GM21447 (cell line): ENCODE measurements around the gene CACFD1.
"Not testable (repeated sequence)": the region's sequence is repeated elsewhere in the genome, so short reads cannot be mapped to it uniquely, and the experiment has no call there.

Source experiments
- ATAC-seq: cut with Tn5 transposase; IDR thresholded peaks from one replicate; pipeline ENCODE4 v1.9.1; 2021; ENCODE audit not compliant: unreplicated experiment

The CACFD1 gene

DNA sequence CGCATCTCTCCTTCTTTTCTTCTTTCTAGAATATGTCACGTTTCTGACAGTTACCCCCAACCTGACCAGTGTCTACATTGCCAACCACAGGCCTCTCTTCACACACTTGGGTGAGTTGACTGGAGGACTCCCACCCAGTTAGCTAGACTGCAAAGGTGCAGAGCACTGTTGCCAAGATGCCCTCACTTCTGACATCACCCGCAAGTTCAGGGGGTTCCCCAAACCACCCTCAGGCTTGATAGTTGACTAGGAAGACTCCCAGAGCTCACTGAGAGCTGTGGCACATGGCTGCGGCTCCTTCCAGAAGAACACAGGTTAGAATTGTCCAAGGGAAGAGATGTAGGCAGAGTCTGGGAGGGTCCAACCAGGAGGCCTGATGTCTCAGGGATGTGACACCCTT lies 20.4 kb upstream of the CACFD1 start:
- no peak for ATAC-seq

DNA sequence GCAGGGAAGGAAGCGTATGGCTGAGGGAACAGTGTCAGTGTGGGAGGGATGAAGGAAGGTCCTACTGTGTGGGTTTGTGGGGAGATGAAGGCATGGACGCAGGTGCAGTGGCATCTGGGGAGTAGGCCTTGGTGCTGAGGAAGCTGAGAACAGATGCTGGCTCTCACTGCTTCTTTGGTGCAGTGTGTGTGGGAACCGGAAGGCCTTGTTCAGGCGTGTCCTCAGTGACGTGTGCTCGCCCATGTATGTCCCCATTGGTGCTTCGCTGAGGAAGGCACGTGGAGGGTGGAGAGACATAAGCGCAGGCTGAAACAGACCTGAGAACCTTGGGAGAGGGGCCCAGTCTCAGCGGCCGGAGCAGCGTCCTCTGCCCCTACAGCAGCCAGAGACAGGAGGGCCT lies 18.9 kb upstream of the CACFD1 start:
- no peak for ATAC-seq

DNA sequence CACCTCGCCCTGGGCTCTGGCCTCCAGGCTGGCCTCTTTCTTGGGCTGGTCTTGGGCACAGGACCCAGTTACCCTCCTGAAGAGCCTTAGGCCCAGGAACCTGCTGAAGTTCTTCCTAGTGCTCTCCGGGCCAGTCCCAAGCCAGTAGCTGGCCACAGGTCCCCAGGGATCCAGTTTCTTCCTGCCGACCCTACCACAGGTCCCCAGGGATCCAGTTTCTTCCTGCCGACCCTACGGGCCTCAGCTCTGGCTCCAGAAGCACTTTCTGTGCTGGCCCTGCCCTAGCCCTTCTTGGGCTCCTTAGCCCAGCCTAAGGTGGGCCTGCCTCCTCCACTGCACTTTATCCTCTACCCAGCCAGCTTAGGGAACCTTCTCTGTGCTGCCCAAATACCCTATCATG lies 18.2 kb upstream of the CACFD1 start:
- ATAC-seq, result no peak

DNA sequence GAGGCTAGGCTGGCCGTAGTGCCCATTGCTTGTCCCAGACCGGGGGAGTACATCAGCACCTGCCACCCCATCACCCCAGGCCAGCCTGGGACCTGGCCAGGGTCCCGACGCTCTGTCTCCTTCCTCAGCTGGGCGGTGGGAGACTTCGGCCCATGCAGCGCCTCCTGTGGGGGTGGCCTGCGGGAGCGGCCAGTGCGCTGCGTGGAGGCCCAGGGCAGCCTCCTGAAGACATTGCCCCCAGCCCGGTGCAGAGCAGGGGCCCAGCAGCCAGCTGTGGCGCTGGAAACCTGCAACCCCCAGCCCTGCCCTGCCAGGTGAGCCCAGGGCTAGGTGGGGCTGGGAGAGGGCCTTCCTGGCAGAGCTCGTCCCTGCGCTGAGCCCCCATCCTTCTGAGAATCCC lies 16.5 kb upstream of the CACFD1 start:
- no peak for ATAC-seq

DNA sequence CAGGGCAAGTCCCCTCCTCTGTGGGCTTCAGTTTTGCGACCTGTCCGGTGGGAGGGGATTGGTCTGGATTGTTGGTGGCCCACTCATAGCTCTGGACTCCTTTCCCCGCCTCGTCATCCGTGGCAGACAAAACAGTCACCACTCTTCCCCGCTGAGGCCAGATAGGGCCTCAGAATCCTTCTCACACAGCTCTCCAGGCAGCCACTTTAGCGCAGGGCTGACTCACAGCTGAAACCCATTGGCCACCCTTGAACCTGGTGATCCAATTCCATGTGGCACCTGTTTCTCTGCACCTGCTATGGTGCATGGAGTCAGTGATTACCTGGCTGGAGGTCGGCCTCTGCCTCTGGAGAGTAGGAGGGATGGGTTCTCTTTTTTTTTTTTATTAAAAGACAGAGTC lies 15.8 kb upstream of the CACFD1 start:
- ATAC-seq, result no peak

DNA sequence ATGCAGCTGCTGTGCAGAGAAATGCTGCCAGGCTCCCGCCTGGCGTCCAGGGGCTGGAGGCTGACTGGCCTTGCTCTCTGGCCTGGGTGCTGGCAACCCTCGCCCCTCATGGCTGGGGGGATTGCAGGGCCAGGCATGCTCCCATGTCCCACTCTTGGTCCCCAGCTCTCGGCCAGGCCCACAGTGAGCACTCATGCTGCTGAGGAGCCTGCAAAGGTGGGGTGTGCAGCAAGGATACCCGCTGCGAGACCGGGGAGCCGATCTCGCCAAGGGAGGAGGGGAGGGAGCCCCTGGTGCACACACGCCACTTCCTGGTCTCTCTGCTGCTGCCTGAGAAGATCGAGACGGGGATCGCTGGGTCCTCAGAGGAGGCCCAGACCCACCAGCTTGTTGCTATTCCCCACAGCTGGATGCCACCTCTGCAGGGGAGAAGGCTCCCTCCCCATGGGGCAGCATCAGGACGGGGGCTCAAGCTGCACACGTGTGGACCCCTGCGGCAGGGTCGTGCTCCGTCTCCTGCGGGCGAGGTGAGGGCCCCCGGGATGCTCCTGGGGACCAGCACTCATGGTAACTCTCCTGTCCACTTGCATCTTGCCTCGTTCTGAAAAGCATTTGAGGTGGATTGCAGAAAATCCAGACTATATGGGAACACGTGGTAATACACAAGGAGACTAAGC lies 14.3 kb upstream of the CACFD1 start:
- ATAC-seq, result no peak

DNA sequence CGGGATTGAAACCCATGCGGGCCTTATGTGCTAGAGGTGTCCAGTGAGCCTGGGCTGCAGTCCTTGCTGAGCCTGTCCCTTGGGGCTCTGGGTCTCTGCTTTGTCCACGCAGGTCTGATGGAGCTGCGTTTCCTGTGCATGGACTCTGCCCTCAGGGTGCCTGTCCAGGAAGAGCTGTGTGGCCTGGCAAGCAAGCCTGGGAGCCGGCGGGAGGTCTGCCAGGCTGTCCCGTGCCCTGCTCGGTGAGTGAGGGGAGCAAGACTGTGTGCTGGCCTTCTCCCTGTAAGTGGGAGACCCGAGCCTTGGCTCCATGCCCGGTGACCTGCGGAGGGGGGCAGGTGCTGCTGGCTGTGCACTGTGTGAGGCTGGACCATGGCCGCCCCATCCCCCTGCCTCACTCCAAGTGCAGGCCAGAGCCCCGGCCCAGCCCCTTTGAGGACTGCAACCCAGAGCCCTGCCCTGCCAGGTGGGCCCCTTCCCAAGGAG lies 11.2 kb upstream of the CACFD1 start:
- no peak for ATAC-seq

DNA sequence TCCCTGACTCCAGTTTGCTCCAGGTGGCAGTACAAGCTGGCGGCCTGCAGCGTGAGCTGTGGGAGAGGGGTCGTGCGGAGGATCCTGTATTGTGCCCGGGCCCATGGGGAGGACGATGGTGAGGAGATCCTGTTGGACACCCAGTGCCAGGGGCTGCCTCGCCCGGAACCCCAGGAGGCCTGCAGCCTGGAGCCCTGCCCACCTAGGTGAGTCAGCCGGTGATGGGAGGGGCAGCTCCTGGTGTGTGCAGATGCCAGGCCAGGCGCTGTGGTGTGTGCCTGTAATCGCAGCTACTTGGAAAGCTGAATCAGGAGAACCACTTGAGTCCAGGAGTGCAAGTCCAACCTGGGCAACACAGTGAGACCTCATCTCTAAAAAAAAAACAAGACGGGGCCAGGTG lies 10.0 kb upstream of the CACFD1 start:
- ATAC-seq, result no peak

DNA sequence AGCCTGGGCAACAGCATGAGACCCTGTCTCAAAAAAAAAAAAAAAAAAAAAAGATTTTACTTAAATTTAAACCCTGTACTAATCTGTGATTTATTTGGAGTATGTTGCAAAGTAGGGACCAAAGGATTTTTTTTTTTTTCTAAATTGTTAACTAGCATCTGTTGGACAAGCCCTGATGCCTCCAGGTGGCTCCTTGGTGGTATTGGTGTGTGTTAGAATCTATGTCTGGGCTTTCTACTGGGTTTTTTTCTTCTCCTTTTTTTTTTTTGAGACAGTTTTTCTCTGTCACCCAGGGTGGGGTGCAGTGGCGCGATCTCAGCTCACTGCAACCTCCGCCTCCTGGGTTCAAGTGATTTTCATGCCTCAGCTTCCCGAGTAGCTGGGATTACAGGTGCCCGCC lies 7.9 kb upstream of the CACFD1 start:
- not testable (repeated sequence) for ATAC-seq

DNA sequence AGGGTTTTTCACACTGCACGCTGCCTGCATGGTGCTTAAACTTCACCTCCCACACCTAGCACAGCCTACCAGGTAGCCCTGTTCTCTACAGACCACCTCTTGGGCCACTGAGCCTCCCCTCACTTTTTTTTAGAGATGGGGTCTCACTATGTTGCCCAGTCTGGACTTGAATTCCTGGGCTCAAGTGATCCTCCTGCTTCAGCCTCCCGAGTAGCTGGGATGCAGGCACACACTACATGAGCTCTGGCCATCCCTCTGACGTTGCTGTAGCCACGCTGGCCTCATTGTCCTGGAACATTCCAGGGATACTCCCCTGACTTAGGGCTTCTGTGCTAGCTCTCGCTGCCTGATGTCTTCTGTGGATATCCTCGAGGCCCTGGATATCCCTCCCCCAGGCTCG lies 7.2 kb upstream of the CACFD1 start:
- no peak for ATAC-seq

DNA sequence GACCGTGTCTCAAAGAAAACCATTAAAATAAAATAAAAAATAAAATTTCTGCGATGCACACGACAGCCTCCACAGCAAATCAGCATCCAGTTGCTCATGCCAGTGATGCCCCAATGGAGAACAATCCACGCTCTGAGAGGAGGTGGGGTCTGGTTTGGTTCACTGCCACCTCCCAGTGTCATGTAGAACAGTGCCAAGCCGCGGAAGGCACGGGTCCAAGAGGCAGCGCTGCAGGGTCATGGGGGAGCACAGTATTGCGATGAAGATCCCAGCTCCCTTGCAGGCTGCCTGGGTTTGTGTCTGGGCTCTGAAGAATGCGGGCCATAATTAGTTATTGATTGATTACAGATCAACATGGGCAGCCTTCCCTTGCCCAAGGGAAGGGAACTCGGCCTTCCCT lies 6.1 kb upstream of the CACFD1 start:
- ATAC-seq, result no peak

DNA sequence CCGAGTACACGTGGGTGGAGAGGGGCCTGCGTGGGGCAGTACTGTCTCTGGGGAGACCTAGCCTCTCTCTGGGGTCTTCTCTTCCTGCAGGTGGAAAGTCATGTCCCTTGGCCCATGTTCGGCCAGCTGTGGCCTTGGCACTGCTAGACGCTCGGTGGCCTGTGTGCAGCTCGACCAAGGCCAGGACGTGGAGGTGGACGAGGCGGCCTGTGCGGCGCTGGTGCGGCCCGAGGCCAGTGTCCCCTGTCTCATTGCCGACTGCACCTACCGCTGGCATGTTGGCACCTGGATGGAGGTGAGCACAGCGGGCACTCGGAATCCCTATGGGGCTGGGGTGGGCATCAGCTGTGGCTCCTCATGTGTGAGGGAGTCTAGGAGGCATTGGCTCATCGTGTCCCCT lies 5.5 kb upstream of the CACFD1 start:
- no peak for ATAC-seq

DNA sequence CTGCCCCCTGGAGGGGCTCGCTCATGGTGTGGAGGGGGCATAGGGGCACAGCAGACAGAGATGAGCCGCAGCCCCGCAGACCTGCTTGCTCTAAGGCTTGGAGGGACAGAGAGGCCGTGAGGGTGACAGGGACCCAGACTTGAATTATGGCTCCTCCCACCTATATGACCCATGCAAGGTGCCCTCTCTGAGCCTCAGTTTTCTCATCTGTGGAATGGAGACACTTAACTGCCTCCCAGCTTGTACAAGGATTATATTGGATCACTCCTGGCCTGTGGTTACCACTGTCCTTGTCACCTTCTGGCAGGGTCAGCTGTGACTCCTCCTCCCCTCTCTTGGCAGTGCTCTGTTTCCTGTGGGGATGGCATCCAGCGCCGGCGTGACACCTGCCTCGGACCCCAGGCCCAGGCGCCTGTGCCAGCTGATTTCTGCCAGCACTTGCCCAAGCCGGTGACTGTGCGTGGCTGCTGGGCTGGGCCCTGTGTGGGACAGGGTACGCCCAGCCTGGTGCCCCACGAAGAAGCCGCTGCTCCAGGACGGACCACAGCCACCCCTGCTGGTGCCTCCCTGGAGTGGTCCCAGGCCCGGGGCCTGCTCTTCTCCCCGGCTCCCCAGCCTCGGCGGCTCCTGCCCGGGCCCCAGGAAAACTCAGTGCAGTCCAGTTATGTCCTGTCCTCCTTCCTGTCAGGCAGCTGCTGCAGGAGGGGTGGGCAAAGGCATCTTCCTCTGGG lies 4.7 kb upstream of the CACFD1 start:
- no peak for ATAC-seq

DNA sequence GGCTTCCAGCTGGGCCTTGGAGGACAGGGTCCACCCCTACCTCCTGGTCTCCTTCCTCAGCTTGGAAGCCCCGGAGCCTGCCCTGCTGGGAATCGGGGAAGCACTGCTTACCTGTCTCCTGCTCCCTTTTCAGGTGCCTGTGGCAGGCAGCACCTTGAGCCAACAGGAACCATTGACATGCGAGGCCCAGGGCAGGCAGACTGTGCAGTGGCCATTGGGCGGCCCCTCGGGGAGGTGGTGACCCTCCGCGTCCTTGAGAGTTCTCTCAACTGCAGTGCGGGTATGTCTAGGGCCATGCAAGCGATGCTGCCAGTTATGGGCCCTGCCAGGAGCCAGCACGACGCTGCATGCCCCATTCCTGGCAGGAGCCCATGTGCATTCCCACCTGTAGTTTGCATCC lies 3.8 kb upstream of the CACFD1 start:
- ATAC-seq, result no peak

DNA sequence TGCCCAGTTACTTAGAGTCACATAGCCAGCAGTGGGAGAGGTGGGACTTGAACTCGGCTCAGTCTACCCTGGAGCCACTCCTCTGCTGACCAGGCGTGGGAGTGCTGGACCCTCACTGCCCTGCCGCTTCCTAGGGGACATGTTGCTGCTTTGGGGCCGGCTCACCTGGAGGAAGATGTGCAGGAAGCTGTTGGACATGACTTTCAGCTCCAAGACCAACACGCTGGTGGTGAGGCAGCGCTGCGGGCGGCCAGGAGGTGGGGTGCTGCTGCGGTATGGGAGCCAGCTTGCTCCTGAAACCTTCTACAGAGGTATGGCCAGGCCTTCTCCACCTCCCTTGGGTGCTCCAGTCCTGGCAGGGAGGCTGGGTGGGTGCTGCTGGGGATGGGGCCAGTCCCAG lies 3.4 kb upstream of the CACFD1 start:
- no peak for ATAC-seq

DNA sequence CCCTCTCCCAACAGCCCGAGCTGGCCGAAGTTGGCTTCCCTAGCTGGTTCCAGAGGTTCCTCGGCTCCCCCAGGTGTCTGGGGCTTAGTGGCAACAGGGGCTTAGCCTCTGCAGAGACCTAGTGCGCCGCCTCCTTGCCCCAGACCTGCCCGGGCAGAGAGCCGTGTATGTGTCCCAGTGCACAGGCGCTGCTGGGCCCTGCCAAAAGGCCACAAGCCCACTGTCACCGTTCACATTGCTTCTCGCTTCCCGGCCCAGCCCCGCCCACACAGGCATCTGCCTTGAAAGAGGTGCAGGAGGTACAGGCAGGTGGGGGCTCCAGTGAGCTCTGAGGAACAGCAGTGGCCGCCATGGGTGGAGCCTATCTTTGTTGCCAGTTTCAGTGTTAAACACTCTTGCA lies 2.5 kb upstream of the CACFD1 start:
- no peak for ATAC-seq

DNA sequence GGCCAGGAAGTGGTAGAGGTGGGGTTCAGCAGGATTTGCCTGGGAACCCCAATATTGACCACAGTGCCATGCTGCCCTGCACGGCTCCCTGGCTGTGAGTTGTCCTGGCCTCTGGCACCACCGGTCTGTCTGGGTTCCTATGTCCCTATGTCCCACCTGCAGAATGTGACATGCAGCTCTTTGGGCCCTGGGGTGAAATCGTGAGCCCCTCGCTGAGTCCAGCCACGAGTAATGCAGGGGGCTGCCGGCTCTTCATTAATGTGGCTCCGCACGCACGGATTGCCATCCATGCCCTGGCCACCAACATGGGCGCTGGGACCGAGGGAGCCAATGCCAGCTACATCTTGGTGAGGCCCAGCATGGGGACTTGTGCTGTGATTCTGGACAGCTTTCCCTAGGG lies 2.0 kb upstream of the CACFD1 start:
- ATAC-seq, result no peak

DNA sequence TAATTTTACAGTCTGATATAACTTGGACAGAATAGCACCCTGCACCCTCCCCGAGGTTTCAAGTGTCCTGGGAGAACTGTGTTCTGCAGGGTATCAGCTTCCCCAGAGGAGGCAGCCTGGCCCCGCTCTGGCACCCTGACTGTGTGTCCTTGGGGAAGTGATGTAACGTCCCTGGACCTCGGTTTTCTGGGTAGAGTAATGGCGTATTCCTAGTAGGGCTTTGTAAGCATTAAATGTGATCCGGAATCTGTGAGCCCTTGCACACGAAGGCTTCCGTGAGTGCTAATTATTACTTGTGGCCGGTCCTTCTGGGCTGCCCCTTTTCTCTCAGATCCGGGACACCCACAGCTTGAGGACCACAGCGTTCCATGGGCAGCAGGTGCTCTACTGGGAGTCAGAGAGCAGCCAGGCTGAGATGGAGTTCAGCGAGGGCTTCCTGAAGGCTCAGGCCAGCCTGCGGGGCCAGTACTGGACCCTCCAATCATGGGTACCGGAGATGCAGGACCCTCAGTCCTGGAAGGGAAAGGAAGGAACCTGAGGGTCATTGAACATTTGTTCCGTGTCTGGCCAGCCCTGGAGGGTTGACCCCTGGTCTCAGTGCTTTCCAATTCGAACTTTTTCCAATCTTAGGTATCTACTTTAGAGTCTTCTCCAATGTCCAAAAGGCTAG lies 1.0 kb upstream of the CACFD1 start:
- ATAC-seq, result no peak

DNA sequence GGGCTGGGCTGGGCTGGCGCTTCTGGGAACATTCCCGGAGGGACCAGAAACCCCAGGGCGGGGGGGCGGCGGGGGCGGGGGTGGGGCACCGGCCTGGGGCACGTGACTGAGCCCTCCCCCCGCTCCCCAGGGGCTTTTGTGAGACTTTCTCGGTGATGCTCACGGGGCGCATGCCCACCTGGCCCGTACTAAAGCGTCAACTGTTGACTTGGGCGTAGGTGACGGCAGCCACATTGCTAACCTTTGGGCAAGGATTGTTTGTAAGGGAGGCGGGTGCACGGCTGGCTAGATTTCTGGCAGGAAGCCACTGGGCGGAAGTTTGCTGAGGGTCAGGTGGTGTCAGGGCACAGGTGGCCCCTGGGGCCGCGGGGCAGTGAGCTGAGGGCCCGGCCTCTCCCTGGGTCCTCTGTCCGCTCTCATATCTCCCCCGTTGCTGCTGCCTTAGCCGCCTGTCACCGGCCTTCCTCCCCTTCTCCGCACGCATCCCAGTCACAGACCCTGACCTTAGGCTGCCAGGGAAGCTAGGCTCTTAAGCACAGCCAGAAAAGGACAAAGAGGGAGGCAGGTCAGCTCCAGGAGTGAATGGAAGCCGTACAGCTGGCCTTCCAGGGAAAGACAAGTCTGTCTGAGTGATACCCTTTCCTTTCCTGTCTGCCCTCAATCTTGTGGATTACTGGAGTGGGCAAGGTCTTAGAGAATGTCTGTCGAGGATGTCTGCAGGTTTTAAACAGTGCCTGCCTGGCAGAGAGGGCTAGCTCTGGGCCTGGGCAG lies 812 bp downstream of the CACFD1 start:
- ATAC-seq, result peak; percentile 20

DNA sequence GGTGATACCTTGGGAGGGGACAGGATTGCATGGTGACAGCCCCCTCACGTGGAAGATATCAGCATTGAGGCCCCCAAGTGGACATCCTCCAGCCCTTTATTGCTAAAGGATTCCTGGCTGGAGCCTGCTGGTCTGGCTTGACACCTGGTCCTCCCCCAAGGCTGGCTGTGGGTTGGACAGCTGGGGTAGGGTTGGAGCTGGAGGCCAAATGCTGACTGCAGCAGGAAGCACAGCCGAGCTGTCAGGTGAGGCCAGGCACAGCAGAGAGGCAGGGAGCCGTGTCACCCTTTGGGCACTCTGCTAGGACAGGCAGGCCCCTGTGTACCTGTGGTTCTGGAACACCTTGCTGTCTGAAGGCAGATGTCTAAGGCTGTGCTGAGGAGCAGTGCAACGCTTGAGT lies 2.2 kb downstream of the CACFD1 start:
- no peak for ATAC-seq

DNA sequence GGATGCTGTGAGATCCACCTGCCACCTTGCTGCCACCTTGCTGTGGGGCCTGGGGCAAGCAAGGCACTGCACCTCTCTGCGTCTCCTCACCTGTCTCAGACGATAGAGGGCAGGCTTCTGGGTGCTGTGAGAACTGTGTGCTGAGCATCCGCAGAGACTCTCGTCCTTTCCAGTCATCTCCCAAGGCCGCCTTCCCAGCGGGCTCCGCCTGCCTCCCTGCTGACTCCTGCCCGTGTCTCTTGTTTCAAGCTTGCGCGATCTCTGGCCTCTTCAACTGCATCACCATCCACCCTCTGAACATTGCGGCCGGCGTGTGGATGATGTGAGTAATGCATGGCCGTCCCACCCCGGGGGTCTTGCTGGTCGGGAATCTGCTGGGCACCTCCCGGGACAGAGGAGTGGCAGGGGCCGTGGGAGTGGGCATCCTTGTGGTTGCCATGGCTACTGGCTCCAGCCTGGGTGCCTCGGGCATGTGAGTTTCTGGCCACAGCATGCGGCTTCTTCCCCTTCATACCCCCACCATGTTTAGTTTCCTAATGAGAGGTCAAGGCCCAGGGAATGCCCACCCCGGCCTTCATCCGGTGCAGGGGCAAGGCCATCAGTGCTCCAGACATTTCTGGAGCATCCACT lies 3.6 kb downstream of the CACFD1 start:
- ATAC-seq, result no peak
